Hepatocyte (in vitro differentiated cells): Measurements from ENCODE around the gene VAPA. TPM values are rescaled to one million over a fixed set of nuclear protein-coding genes. Genes with fewer than 3 reads are reported as not detected.
"Not testable (repeated sequence)": the region's sequence is repeated elsewhere in the genome, so short reads cannot be mapped to it uniquely, and the experiment has no call there.

ENCODE experiments used
- DNase-seq: peaks from one replicate; pipeline ENCODE4 v3.0.0-alpha.2; 2016; ENCODE audit warnings: low spot score
- H2AFZ ChIP-seq: fragments of 200-600 bp; sonication (generic); 2 replicates; pipeline ENCODE4 v1.6.0; 2016; ENCODE audit warnings: antibody characterized with exemption, mild to moderate bottlenecking
- H3K27ac ChIP-seq: fragments of 200-600 bp; sonication (generic); 2 replicates; pipeline ENCODE4 v1.5.1; 2016; ENCODE audit warnings: mild to moderate bottlenecking
- H3K27me3 ChIP-seq: fragments of 200-600 bp; sonication (generic); 2 replicates; pipeline ENCODE4 v1.6.1; 2016
- H3K36me3 ChIP-seq: fragments of 200-600 bp; sonication (generic); replicated peaks from 2 replicates; pipeline ENCODE4 v1.5.1; 2016; ENCODE audit warnings: low read depth; ENCODE audit not compliant: insufficient read depth
- H3K4me1 ChIP-seq: fragments of 200-600 bp; sonication (generic); 2 replicates; pipeline ENCODE4 v1.5.1; 2016; ENCODE audit warnings: mild to moderate bottlenecking, moderate library complexity; ENCODE audit not compliant: insufficient read depth
- H3K4me2 ChIP-seq: fragments of 200-600 bp; sonication (generic); 2 replicates; pipeline ENCODE4 v1.6.0; 2016
- H3K4me3 ChIP-seq: fragments of 200-600 bp; sonication (generic); 2 replicates; pipeline ENCODE4 v1.5.1; 2016; ENCODE audit warnings: mild to moderate bottlenecking
- H3K79me2 ChIP-seq: fragments of 200-600 bp; sonication (generic); 2 replicates; pipeline ENCODE4 v1.6.0; 2017; ENCODE audit warnings: mild to moderate bottlenecking
- H3K9me2 ChIP-seq: fragments of 200-600 bp; sonication (generic); replicated peaks from 2 replicates; pipeline ENCODE4 v1.6.0; 2017; ENCODE audit warnings: mild to moderate bottlenecking; ENCODE audit not compliant: insufficient read depth
- H3K9me3 ChIP-seq: fragments of 200-600 bp; sonication (generic); 2 replicates; pipeline ENCODE4 v1.5.1; 2016; ENCODE audit warnings: low read depth, mild to moderate bottlenecking
- H4K20me1 ChIP-seq: fragments of 200-600 bp; sonication (generic); 2 replicates; pipeline ENCODE4 v1.6.0; 2016; ENCODE audit warnings: mild to moderate bottlenecking; ENCODE audit not compliant: insufficient read depth, poor library complexity, severe bottlenecking
- EZH2 ChIP-seq: fragments of 200-600 bp; sonication (generic); IDR thresholded peaks from 2 replicates; pipeline ENCODE4 v1.6.1; 2016; ENCODE audit warnings: antibody characterized with exemption, mild to moderate bottlenecking, borderline replicate concordance
- EZH2phosphoT487 ChIP-seq: fragments of 200-600 bp; sonication (generic); IDR thresholded peaks from one replicate; pipeline ENCODE4 v1.6.1; 2018; ENCODE audit warnings: antibody characterized with exemption, mild to moderate bottlenecking, low read depth, moderate library complexity; ENCODE audit not compliant: unreplicated experiment, severe bottlenecking
- WGBS: methylation state at CpG from one replicate; pipeline ENCODE4 v1.1.6; 2016; ENCODE audit warnings: low lambda C conversion rate; ENCODE audit errors: missing lambda C conversion rate; 5-methylcytosine and 5-hydroxymethylcytosine counted together
- polyA plus RNA-seq: library from polyadenylated mRNA; unstranded; fragments of >200 nt; fragmentation: Nextera tagmentation; extraction: Ambion mirVana; gene quantifications from 2 replicates; pipeline ENCODE4 v1.2.1, GENCODE V29; 2016
- total RNA-seq: library from RNA; depleted of rRNA; stranded (reverse); fragments of >200 nt; gene quantifications from 2 replicates; pipeline ENCODE4 v1.2.3, GENCODE V29; 2014
- TF ChIP-seq, protein P1 (sequence below): fragments of 200-600 bp; sonication (generic); IDR thresholded peaks from 2 replicates; pipeline ENCODE4 v1.5.1; 2016; ENCODE audit warnings: antibody characterized with exemption, mild to moderate bottlenecking; ENCODE audit not compliant: poor library complexity

Gene VAPA
- total and polyA plus RNA-seq, 2 experiments from 2014 or later = 290 to 324 TPM

DNA sequence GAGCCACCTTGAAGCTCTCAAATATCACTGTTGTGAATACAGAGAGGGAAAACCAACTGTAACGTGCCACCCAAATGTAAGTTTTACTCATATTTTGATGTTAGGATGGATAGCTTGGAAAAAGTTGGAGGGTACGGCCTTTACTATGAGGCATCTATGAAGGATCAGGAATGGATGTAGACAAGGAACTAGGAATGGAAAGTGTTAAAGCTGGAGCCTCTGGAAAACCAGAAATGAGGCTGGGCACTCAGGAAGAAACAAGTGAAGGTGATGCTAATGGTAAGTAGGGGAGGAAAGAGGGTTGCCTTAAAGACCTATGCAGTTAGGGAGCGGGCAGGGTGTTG lies 27.8 kb upstream of the VAPA start:
- Histone ChIP-seq H4K20me1 (no peaks in the 10 kb centered on the region), H2AFZ (no peak overlapping the region), H3K4me1 (no peaks in the 10 kb centered on the region), H3K27me3 (no peaks in the 10 kb centered on the region), H3K9me3 (no peaks in the 10 kb centered on the region), H3K4me3 (no peak overlapping the region), H3K4me2 (no peak overlapping the region), H3K27ac (no peak overlapping the region), H3K9me2 (no peaks in the 10 kb centered on the region), H3K79me2 (no peaks in the 10 kb centered on the region), H3K36me3 (no peaks in the 10 kb centered on the region)
- no peak for TF ChIP-seq EZH2
- TF ChIP-seq EZH2phosphoT487 = no peak
- TF ChIP-seq, protein P1, sequence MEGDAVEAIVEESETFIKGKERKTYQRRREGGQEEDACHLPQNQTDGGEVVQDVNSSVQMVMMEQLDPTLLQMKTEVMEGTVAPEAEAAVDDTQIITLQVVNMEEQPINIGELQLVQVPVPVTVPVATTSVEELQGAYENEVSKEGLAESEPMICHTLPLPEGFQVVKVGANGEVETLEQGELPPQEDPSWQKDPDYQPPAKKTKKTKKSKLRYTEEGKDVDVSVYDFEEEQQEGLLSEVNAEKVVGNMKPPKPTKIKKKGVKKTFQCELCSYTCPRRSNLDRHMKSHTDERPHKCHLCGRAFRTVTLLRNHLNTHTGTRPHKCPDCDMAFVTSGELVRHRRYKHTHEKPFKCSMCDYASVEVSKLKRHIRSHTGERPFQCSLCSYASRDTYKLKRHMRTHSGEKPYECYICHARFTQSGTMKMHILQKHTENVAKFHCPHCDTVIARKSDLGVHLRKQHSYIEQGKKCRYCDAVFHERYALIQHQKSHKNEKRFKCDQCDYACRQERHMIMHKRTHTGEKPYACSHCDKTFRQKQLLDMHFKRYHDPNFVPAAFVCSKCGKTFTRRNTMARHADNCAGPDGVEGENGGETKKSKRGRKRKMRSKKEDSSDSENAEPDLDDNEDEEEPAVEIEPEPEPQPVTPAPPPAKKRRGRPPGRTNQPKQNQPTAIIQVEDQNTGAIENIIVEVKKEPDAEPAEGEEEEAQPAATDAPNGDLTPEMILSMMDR = no peak
- 90% methylated on average over 3 of the region's 3 CpGs for WGBS
- no peak for DNase-seq

- H3K79me2 ChIP-seq = no peaks in the 10 kb centered on the region
- H3K4me2 ChIP-seq = no peak overlapping the region
- 91% methylated on average over 5 of the region's 5 CpGs for WGBS
- no peak overlapping the region for H3K27ac ChIP-seq
- H3K9me3 ChIP-seq = no peaks in the 10 kb centered on the region
- H3K27me3 ChIP-seq = no peaks in the 10 kb centered on the region
- no peaks in the 10 kb centered on the region for H3K4me1 ChIP-seq
- no peak for DNase-seq
- no peaks in the 10 kb centered on the region for H3K9me2 ChIP-seq
- no peak overlapping the region for H3K4me3 ChIP-seq
- TF ChIP-seq, protein P1 = no peak
- TF ChIP-seq EZH2 (no peak), EZH2phosphoT487 (no peak)
- H3K36me3 ChIP-seq = no peaks in the 10 kb centered on the region
- H4K20me1 ChIP-seq = no peaks in the 10 kb centered on the region
- no peak overlapping the region for H2AFZ ChIP-seq
Observed at GRCh38 chr18:9887992-9888391, 25.8 kb upstream of the VAPA start.

DNA sequence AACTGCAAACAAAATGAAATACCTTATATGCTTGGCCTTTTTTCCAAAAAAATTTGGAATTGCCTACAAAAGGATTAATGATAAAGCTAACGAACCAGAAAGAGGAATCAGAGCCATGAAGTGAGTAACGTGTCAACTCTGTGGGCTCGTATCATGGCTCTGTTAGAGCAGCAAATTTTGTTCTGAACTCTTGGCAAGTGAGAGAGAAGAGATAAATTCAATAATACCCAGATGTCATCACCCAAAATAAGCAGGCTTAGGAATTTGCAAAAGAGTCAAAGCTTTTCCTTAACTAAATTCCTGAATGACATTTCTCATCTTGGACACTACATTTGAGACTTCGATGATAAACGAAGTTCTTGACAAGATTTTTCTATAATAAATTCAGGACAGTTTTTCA lies 23.6 kb upstream of the VAPA start:
- 88% methylated on average over 5 of the region's 5 CpGs for WGBS
- Histone ChIP-seq H3K9me2 (no peaks in the 10 kb centered on the region), H3K4me3 (no peak overlapping the region), H3K27me3 (no peaks in the 10 kb centered on the region), H3K9me3 (no peaks in the 10 kb centered on the region), H3K27ac (no peak overlapping the region), H4K20me1 (no peaks in the 10 kb centered on the region), H2AFZ (no peak overlapping the region), H3K4me2 (no peak overlapping the region), H3K4me1 (no peaks in the 10 kb centered on the region), H3K36me3 (no peaks in the 10 kb centered on the region), H3K79me2 (no peaks in the 10 kb centered on the region)
- no peak for DNase-seq
- TF ChIP-seq, protein P1 = no peak
- TF ChIP-seq EZH2phosphoT487 (no peak), EZH2 (no peak)

DNA sequence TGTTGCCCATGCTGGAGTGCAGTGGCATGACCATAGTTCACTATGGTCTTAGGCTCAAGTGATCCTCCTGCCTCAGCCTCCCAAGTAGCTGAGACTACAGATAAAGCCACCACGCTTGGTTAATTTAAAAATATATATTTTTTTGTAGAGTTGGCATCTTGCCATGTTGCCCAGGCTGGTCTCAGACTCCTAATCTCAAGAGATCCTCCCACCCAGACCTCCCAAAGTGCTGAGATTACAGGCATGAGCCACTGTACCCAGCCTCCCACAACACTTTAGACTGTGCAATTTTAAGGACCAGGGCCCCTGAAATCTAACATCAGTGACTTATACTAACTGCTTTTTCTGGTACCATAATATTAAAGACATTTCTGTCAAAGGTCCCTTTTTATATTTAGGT lies 22.9 kb upstream of the VAPA start:
- DNase-seq = no peak
- H4K20me1 ChIP-seq = no peaks in the 10 kb centered on the region
- 82% methylated on average over 1 of the region's 1 CpG for WGBS
- H3K9me2 ChIP-seq = no peaks in the 10 kb centered on the region
- H3K4me3 ChIP-seq = no peak overlapping the region
- TF ChIP-seq, protein P1 = no peak
- TF ChIP-seq EZH2phosphoT487 (no peak), EZH2 (no peak)
- H3K9me3 ChIP-seq = no peaks in the 10 kb centered on the region
- no peak overlapping the region for H3K27ac ChIP-seq
- H2AFZ ChIP-seq = no peak overlapping the region
- H3K36me3 ChIP-seq = no peaks in the 10 kb centered on the region
- no peak overlapping the region for H3K4me2 ChIP-seq
- H3K27me3 ChIP-seq = no peaks in the 10 kb centered on the region
- H3K4me1 ChIP-seq = no peaks in the 10 kb centered on the region
- H3K79me2 ChIP-seq = no peaks in the 10 kb centered on the region

GRCh38 chr18:9891515-9891914 lies 22.3 kb upstream of the VAPA start:
- 85% methylated on average over 4 of the region's 4 CpGs for WGBS
- not testable (repeated sequence) for H2AFZ ChIP-seq, H3K36me3 ChIP-seq, H3K79me2 ChIP-seq, H4K20me1 ChIP-seq, H3K4me3 ChIP-seq, DNase-seq, H3K4me2 ChIP-seq, H3K9me2 ChIP-seq, H3K27ac ChIP-seq, H3K4me1 ChIP-seq, H3K9me3 ChIP-seq, H3K27me3 ChIP-seq
